ENCODE measurements around the gene SLC25A22. TPM values are rescaled to one million over a fixed set of nuclear protein-coding genes. Genes with fewer than 3 reads are reported as not detected.

Gene SLC25A22
- total RNA-seq, 1 donor from 2014 or later = 20.8 TPM

- Histone ChIP-seq H3K9me3 (no peaks in the 10 kb centered on the region), H3K4me1 (peaks cover 31% of the 10 kb centered on the region), H3K36me3 (peaks cover 32% of the 10 kb centered on the region), H3K27ac (peak within 1 kb of the TSS; percentile 97), H3K4me3 (peak within 1 kb of the TSS; percentile 100), H3K27me3 (no peaks in the 10 kb centered on the region)
- DNase-seq = peak; percentile 99
- ATAC-seq = peak; percentile 92
- intact Hi-C loops (cut with DNase I) = no loop called here
- TF ChIP-seq, protein P1, sequence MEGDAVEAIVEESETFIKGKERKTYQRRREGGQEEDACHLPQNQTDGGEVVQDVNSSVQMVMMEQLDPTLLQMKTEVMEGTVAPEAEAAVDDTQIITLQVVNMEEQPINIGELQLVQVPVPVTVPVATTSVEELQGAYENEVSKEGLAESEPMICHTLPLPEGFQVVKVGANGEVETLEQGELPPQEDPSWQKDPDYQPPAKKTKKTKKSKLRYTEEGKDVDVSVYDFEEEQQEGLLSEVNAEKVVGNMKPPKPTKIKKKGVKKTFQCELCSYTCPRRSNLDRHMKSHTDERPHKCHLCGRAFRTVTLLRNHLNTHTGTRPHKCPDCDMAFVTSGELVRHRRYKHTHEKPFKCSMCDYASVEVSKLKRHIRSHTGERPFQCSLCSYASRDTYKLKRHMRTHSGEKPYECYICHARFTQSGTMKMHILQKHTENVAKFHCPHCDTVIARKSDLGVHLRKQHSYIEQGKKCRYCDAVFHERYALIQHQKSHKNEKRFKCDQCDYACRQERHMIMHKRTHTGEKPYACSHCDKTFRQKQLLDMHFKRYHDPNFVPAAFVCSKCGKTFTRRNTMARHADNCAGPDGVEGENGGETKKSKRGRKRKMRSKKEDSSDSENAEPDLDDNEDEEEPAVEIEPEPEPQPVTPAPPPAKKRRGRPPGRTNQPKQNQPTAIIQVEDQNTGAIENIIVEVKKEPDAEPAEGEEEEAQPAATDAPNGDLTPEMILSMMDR (IDR thresholded peaks at IDR 0.05) = no peak
Observed at GRCh38 chr11:809287-810039, 11.4 kb upstream of the SLC25A22 start, which contains the start of gene RPLP2. TSS of gene RPLP2 (plus strand) at chr11:809967. CDS start at chr11:810235, 268 bp downstream.

DNA sequence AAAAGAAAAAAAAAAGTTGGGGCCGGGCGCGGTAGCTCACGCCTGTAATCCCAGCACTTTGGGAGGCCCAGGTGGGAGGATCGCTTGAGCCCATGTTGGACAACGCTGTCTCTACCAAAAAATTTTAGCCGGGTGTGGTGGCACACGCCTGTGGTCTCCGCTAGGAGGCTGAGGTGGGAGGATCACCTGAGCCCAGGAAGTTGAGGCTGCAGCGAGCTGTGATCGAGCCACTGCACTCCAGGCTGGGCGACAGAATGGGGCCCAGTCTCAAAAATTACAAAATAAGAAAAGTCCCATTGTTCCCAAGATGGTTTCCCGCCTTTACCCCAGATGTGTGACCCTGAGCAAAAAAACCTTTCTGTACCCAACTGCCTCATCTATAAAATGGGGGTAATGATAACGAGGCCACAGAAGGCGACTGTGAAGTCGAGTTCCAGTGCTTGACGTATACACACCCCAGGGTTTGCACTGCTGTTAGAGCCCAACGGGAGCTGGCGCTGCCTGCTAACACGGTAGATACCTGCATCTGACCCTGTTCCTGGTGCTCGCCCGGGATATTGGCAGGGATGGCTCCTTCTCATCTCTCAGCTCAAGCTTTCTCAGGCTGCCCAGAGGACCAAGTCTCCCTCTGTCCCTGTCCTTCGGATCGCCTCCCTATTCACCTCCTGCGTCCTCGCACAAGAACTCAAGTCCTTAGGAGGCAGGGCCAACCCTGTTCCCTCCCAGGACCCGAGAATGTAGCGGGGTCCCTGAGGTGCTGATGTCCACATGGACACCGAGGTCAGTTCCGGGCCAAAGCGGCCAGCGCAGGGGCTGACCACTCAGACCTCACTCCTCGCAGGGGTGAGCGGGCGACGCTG, 10.6 kb upstream of the SLC25A22 start:
- peaks cover 38% of the 10 kb centered on the region for H3K4me1 ChIP-seq
- ATAC-seq = no peak
- H3K36me3 ChIP-seq = peaks cover 27% of the 10 kb centered on the region
- no peaks in the 10 kb centered on the region for H3K27me3 ChIP-seq
- H3K4me3 ChIP-seq = peak overlapping the region; percentile 100
- no peak for DNase-seq
- TF ChIP-seq, protein P1 (IDR thresholded peaks at IDR 0.05) = no peak
- intact Hi-C loops (cut with DNase I) = no loop called here
- no peaks in the 10 kb centered on the region for H3K9me3 ChIP-seq
- peak overlapping the region; percentile 97 for H3K27ac ChIP-seq

DNA sequence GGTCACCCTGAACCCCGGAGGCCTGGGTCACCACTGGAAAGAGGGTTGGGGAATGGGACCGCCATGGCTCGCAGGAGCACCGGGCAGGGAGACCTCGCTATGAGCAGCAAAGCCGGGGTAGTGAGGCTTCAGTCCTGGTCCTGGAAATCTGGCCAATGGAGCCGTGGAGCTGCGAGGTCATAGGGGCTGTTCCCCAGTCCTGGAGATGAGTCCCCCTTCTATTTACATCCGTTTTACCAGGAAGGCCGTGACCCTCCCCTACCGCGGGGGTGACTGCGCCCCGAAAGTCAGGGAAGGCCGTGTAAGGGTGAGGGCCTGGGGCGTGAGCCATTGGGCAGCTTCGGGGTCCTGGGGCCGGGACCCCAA, 6.5 kb upstream of the SLC25A22 start:
- Histone ChIP-seq H3K27me3 (no peaks in the 10 kb centered on the region), H3K4me3 (peak overlapping the region; percentile 68), H3K9me3 (no peaks in the 10 kb centered on the region), H3K4me1 (peaks cover 23% of the 10 kb centered on the region), H3K27ac (peak overlapping the region; percentile 93), H3K36me3 (no peaks in the 10 kb centered on the region)
- no peak for DNase-seq
- ATAC-seq = no peak
- intact Hi-C loops (cut with DNase I) = no loop called here
- TF ChIP-seq, protein P1 (IDR thresholded peaks at IDR 0.05) = no peak

DNA sequence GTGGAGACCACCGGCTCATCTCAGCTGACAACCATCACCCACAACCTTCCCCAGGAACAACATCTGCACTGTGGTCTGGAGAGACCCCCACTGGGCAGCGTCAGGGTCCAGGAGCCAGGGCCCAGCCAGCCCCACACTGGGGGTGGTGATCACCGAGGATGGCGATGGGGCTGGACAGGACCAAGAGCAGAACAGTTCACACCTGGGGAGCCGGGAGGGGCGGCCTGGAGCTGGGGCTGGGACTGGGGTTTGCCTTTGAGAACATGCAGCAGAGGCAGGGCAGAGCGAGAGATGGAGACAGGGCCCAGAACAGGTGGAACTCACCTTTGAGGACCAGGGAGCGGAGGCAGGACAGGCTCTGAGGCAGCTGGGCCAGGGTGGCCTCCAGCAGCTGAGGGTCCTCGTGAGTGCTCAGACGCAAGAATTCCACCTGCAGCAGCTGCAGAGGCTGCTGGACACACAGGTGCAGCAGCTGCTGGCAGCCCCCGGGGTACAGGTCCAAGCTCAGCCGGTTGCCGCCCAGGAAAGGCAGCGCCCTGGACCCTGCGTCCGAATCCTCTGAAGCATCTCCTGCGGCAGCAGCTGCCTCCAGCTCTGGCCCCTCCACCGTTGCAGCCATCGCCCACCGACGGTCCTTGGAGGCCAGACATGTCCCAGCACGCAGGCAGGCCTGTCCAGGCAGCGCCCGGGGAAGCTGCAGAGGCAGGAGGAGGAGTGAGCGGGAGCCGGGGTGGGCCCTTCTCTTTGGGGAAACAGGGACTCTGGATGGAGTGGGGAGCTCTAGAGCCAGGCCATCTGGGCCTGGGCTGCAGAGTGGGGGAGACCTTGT, 5.9 kb upstream of the SLC25A22 start:
- Histone ChIP-seq H3K27ac (no peak overlapping the region), H3K36me3 (no peaks in the 10 kb centered on the region), H3K4me3 (peak overlapping the region; percentile 68), H3K27me3 (no peaks in the 10 kb centered on the region), H3K9me3 (no peaks in the 10 kb centered on the region), H3K4me1 (peaks cover 23% of the 10 kb centered on the region)
- no peak for DNase-seq
- ATAC-seq = no peak
- intact Hi-C loops (cut with DNase I) = no loop called here
- TF ChIP-seq, protein P1 (IDR thresholded peaks at IDR 0.05) = no peak

DNA sequence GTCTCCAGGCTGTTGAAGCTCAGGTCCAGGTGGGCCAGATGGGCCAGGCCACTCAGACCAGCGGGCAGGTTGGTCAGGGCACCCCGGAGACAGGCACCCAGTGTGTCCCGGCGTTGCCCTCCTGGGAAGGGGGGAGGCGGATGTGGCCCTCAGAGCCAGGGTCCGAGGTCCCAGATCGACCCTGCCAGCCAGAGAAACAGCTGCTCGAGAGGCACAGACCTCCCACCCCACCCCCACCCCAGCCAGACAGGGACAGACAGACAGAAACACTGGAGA, 5.3 kb upstream of the SLC25A22 start:
- intact Hi-C loops (cut with DNase I) = no loop called here
- H3K27ac ChIP-seq = no peak overlapping the region

More for the DNA sequence above, 5.3 kb upstream of the SLC25A22 start:
- H3K27me3 ChIP-seq = no peaks in the 10 kb centered on the region
- peaks cover 19% of the 10 kb centered on the region for H3K4me1 ChIP-seq
- ATAC-seq = no peak
- H3K4me3 ChIP-seq = no peak overlapping the region
- TF ChIP-seq, protein P1 (IDR thresholded peaks at IDR 0.05) = no peak
- no peak for DNase-seq
- H3K9me3 ChIP-seq = no peaks in the 10 kb centered on the region
- no peaks in the 10 kb centered on the region for H3K36me3 ChIP-seq
